NCI-H1092 (cell line): ENCODE data around the gene PDE6B.
A peak's percentile ranks its signal among the peaks of the same experiment; 100 is the strongest.
"Not testable (repeated sequence)": the region's sequence is repeated elsewhere in the genome, so short reads cannot be mapped to it uniquely, and the experiment has no call there.

Source experiments
- DNase-seq: peaks from one replicate; lab custom pipeline; 2025; lab: John Stamatoyannopoulos, UW

PDE6B gene

DNA sequence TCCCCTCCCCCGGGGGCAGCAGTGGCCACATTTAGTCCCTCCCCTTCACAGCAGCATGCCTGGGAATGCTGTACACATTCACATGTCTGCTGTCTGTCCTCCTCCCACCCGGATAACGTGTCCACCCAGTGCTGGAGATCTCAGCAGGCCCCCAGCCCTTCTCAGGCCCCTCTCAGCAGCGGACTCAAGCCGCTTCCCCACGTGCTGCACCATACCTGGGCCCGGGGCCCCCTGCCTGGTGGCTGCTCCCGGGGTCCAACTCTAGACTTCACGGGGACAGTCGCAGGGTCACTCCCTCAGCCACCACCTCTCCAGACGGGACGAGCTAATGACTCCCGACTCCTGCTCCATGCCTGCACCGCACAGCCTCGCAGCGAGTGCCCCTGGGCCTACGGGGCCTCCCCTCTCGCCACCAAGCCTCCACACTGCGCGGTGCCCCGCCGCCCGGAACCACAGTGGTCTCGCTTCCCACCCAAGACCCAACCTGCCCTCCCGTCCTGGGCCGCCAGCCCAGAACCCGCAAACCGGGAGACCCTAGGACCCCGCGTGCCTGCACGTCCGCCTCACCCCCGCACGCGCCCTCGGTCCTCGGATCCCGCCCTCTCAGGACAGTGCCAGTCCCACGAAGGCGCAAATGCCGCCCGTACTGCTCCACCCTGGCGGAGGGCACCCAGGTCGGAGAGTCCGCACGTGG lies 79.0 kb downstream of the PDE6B start:
- DNase-seq, result no peak

DNA sequence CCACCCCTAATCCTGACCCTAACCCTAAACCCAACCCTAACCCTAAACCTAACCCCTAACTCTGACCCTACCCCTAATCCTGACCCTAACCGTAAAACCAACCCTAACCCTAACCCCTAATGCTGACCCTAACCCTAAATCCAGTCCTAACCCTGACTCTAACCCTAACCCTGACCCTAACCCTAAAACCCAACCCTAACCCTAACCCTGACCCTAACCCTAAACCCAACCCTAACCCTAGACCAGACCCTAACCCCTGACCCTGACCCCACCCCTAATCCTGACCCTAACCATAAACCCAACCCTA lies 79.6 kb downstream of the PDE6B start:
- no peak for DNase-seq

DNA sequence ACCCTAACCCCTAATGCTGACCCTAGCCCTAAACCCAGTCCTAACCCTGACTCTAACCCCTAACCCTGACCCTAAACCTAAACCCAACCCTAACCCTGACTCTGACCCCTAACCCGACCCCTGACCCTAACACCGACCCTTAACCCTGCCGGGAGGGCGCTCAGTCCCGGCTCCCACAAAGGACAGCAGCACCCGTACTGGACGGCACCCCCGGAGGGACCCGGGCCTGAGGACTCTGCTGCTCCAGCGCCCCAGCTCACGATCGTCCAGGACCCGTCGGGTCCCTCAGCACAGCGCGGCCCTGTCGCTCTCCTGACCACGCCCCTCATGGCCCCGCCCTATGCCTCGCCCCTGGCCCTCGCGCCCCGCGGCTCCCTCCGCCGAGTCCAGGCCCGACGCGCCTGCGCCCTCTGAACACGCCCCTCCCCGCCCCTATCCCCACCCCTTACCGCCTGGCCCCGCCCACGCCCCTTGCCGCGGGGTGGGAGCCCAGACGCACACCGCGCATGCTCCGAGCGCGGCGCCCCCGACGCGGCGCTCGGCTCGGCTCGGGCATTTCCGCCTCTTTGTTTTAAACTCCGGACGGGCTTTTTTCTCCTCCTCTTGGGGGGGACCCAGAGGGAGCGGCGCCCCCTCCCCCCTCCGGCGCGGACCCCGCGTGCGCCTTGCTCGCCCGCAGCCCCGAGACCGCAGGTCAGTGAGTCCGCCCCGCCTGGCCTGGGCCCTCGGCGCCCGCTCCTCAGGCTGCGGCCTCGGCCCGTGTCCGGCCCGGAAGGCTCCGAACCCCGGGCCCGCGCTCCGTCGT lies 80.1 kb downstream of the PDE6B start, which contains the start of gene PCGF3:
PCGF3 (plus strand) TSS at position 555 of the 805 bp plus-strand sequence. CDS start 27,849 bp downstream, outside the sequence.
- DNase-seq, result peak; percentile 91

DNA sequence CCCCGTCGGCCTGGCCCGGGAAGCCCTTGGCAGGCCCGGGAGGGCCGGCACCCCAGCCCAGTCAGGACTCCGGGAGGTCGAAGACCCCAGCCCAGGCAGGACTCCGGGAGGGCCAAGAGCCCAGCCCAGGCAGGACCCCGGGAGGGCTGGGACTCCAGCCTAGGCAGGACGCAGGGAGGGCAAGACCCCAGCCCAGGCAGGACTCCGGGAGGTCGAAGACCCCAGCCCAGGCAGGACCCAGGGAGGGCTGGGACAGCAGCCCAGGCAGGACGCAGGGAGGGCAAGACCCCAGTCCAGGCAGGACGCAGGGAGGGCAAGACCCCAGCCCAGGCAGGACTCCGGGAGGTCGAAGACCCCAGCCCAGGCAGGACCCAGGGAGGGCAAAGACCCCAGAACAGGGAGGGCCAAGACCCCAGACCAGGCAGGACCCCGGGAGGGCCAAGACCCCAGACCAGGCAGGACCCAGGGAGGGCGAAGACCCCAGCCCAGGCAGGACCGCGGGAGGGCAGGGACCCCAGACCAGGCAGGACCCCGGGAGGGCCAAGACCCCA lies 80.8 kb downstream of the PDE6B start:
- DNase-seq, result not testable (repeated sequence)

DNA sequence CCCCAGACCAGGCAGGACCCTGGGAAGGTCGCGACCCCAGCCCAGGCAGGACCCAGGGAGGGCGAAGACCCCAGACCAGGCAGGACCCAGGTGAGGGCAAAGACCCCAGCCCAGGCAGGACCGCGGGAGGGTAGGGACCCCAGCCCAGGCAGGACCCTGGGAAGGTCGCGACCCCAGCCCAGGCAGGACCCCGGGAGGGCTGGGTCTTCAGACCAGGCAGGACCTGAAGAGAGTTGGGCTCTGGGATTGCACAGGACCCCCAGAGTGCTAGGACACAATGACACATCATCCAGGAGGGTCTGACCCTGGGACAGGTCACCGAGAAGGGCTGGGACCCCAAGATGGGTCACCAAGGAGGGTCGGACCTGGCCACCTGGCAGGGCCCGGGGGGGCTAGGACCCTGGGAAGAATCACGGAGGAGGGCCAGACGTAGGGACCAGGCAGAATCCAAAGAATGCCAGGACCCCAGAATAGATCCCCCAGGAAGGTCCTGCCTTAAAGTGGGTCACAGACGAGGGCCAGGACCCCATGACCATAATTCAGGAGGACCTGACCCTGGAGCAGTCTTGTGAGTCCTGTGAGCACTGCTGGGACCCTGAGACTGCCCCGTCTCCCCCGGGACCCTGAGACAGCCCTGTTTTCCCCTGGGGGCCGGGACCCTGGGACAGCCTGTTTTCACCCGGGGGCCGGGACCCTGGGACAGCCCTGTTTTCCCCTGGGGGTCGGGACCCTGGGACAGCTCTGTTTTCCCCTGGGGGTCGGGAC lies 81.6 kb downstream of the PDE6B start:
- DNase-seq, result no peak

DNA sequence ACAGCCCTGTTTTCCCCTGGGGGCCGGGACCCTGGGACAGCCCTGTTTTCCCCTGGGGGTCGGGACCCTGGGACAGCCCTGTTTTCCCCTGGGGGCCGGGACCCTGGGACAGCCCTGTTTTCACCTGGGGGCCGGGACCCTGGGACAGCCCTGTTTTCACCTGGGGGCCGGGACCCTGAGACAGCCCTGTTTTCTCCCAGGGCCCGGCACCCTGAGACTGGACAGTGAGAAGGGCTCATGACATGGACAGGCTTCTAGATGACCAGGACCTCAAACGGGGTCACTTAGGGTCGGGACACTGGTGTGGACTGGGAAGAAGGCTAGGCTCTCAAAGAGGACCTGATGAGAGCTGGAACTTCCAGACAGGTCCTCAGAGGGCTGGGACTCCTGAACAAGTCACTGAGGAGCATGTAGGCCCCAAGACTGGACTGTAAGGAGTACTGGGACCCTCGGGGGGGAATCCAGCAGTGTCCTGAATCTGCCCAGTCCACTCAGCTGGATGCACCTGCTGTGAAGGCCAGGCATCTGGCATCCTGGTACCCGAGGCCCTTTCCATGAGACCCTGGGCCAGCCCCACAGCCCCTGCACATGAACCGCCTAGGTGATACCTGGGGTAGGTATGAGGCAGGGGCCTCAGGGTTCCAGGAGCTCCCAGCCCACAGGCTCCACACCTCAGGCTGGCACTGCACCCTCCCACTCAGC lies 82.7 kb downstream of the PDE6B start:
- DNase-seq, result no peak

DNA sequence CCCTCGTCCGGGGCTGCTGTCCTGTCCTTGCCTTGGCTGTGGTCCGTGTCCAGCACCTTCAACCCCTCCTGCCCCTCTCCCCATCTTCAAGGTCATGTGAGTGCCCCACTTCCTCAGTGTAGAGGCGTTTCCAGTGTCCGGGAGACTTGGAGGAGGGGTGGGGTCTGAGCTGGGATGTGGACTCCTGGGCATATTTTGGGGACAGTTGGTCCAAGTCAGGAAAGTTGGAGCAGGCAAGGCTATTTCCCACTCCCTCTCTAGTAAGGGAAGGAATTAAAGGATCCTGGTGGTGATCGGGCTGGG lies 83.2 kb downstream of the PDE6B start:
- DNase-seq, result no peak

DNA sequence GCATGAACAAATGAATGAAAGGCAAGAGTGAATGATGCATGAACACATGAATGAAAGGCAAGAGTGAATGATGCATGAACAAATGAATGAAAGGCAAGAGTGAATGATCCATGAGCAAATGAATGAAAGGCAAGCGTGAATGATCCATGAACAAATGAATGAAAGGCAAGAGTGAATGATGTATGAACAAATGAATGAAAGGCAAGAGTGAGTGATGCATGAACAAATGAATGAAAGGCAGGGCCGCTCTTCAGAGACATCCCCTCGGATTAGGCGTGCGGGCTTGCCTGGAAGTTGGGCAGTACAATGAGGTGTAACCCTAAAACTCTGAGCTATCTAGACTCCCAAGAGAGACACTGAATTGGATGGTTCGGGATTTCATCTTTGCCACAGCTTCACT lies 84.0 kb downstream of the PDE6B start:
- no peak for DNase-seq

DNA sequence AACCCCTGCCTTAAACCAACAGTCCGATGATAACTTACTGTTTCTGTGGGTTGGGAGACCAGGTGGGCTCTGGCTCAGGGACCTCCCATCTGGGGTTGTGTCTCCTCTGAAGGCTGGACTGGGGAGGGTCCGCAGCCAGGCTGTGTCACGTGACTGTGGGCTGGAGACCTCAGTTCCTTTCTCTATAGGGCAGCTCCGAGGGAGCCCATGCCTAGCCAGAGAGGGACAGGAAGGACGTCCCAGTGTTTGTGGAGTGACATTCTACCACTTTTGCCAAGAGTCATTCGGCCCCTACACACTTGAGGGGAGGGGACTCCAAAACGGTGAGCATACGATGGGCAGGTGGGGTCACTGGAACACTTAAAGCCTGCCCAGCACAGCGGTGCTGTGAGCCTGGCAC lies 84.7 kb downstream of the PDE6B start:
- no peak for DNase-seq

DNA sequence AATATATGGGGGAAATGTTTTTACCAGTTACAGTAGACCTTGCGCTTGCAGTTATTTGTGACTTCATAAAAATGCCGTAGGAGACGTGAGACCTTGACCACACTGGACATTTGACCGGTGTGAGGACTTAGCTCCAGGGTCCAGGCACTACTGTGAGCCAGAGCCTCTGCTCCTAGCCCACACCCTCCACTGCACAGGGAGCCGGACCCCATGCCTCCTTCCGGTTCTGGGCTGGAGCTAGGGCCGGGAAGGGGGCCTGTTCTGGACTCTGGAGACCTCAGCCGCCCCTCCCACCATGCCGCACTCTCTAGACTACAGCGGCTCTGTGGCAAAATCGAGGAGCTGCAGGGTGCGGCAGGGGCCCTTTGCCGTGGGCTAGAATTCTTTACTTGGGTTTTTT lies 85.5 kb downstream of the PDE6B start:
- DNase-seq, result no peak

DNA sequence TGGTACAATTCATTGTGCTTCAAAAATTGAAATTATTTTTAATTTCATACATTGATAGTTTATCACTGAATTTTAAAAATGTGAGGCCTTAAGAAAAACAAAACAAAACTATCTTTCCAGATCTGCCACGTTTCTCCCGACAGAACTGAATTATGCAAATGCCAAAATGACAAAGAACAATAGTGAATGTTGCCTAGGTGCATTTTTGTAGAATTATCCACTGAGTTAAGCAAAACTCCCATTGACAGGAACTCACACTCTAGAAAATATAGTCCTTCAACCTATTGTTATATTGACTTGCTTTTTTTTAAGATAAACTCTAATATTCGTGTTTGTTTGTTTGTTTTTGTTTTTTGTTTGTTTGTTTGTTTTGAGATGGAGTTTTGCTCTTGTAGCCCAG lies 86.7 kb downstream of the PDE6B start:
- no peak for DNase-seq

DNA sequence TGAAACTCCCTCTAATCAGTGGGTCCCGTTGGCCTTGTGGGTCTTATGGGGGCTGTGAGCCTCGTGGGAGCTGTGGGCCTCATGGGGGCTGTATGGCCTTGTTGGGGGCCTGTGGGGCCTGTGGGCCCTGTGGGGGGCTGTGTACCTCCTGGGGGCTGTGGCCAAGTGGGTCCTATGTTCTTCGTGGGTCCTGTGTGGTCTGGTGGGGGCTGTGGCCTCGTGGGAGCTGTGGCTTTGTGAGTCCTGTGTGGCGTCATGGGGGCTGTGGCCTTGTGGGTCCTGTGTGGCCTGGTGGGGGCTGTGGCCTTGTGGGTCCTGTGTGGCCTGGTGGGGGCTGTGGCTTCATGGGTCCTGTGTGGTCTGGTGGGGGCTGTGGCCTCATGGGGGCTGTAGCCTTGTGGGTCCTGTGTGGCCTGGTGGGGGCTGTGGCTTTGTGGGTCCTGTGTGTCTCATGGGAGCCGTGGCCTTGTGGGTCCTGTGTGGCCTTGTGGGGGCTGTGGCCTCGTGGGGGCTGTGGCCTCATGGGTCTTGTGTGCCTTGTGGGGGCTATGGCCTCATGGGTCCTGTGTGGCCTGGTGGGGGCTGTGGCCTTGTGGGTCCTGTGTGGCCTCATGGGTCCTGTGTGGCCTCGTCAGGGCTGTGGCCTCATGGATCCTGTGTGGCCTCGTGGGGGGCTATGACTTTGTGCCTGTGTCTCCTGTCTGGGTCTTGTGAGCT lies 87.7 kb downstream of the PDE6B start:
- DNase-seq, result no peak

DNA sequence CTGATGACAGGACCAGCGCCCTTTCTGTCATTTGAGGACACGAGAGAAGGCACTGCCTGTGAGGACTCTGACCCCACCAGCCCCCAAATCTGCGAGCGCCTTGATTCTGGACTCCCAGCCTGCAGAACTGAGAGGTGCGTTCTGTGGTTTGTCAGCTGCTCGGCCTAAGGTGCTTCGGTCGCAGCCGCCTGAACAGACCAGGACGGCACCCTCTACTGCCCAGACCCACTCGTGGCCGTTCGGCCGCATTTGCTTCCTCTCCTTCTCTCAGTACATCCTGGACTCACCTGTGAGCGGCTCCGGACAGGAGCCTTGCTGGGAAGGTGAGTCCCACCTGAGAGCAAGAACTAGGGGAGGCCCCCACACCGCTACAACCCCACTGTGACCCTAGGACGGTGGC lies 88.7 kb downstream of the PDE6B start:
- DNase-seq, result no peak

DNA sequence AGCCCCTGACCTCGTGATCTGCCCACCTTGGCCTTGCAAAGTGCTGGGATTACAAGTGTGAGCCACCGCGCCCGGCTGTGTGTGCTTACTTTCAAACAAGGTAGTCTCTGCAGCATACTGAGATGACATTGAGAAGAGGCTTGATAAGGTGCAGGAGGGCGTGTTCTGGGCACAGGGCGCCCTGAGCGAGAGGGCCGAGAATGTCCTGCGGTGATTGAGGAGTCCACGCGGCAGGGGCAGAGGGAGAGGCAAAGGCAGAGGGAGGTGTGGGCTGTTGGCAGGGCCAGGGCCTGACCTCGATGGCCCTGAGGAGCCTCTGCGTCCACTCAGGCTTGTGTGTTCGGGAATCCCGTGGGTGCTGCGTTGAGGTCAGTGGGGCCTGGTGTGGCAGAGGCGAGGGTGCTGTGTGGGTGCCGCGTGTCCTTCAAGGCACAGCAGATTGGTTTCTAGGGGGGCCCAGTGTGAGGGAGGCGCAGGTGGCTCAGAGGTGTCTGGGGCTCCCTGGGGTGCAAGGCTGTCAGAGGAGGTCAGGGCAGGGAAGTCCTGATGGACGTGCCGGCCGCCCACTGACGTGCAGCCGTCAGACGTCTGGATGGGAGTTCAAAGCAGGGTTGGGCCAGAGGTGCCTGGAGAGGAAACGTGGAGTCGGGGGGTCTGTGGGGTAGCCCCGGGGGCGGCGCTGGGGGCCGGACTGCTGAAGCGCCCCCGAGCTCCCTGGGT lies 92.4 kb downstream of the PDE6B start:
- no peak for DNase-seq

DNA sequence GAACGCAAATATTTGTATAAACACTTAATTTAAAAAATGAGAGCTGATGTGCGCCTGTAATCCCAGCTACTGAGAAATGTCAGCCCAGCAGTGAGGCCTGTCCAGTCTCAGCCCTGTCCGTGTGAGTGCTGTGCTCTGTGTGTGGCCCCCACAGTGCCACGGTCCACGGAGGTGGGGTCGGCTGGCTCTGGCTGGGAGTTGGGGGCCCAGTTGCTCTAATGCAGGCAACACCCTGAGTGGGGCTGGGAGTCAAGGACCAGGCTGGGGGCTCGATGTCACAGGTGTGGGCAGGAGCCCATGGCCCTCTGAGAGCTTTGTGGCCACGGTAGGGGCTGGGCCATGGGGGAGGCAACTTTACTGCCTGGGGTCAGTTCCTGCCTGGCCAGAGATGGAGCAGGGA lies 93.1 kb downstream of the PDE6B start:
- DNase-seq, result no peak
